Loucy (cell line): ENCODE data around the gene ALPK3.

ENCODE experiments used
- EZH2phosphoT487 ChIP-seq: fragments of 200-600 bp; IDR thresholded peaks from 2 replicates; pipeline ENCODE4 v1.6.1; 2018; ENCODE audit warnings: antibody characterized with exemption, mild to moderate bottlenecking, moderate library complexity, borderline replicate concordance
- TF ChIP-seq, protein P1 (sequence below): fragments of 200-600 bp; sonication (generic); conservative IDR thresholded peaks from 2 replicates; pipeline ENCODE4 v1.5.1; 2014; ENCODE audit warnings: mild to moderate bottlenecking, antibody characterized with exemption, low read length

- TF ChIP-seq, protein P1, sequence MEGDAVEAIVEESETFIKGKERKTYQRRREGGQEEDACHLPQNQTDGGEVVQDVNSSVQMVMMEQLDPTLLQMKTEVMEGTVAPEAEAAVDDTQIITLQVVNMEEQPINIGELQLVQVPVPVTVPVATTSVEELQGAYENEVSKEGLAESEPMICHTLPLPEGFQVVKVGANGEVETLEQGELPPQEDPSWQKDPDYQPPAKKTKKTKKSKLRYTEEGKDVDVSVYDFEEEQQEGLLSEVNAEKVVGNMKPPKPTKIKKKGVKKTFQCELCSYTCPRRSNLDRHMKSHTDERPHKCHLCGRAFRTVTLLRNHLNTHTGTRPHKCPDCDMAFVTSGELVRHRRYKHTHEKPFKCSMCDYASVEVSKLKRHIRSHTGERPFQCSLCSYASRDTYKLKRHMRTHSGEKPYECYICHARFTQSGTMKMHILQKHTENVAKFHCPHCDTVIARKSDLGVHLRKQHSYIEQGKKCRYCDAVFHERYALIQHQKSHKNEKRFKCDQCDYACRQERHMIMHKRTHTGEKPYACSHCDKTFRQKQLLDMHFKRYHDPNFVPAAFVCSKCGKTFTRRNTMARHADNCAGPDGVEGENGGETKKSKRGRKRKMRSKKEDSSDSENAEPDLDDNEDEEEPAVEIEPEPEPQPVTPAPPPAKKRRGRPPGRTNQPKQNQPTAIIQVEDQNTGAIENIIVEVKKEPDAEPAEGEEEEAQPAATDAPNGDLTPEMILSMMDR, result no peak
- TF ChIP-seq EZH2phosphoT487, result no peak
Measured at GRCh38 chr15:84861781-84862180, 44.6 kb downstream of the ALPK3 start.
